GM21529 (cell line): ENCODE data around the gene HIPK2.

Source experiments
- ATAC-seq: cut with Tn5 transposase; IDR thresholded peaks from one replicate; pipeline ENCODE4 v1.9.1; 2021; ENCODE audit not compliant: unreplicated experiment

Gene HIPK2

GRCh38 chr7:139600306-139600705, 177.5 kb downstream of the HIPK2 start:
- no peak for ATAC-seq

- ATAC-seq, result no peak
These were observed 179.2 kb downstream of the HIPK2 start for GRCh38 chr7:139598642-139599041.

DNA sequence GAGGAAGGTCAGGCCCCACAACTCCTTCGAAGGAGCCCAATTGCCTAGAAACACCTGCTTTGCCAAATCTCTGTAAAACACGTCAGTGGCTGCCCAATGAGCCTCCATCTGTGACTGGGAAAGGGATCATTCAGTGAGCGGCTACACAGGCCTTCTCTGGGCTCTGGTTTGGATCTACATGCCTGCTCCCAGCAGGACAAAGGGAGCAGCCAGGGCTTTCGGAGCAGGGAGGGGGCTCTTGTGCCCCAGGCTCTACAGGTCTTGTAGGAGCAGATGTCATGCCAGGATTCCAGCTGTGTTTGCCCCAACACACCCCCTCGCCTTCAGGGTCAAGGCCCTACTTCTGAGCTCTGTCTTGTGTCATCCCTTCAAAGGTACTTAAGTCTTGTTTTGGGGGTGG, 180.8 kb downstream of the HIPK2 start:
- ATAC-seq, result no peak

- ATAC-seq, result no peak
These were observed 181.2 kb downstream of the HIPK2 start for GRCh38 chr7:139596626-139597025.

DNA sequence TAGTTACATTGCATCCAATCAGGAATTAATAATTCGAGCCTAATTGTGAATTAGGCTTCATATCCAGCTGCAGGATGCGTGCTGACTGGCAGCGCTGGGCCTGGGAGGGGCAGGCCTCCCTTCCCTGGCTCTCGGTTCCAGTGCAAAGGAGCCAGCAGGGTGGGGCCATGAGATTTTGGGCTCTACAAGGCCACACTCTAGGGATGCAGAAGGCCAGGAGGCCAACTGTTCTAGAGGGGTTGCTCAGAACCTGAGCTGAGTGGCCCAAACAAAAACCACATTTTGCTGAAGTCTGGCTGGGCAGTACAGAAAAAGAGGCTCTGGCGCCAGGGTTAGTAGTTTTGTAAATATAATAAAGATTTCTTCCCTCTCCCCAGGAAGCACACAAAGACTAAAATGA, 182.0 kb downstream of the HIPK2 start:
- ATAC-seq, result no peak

DNA sequence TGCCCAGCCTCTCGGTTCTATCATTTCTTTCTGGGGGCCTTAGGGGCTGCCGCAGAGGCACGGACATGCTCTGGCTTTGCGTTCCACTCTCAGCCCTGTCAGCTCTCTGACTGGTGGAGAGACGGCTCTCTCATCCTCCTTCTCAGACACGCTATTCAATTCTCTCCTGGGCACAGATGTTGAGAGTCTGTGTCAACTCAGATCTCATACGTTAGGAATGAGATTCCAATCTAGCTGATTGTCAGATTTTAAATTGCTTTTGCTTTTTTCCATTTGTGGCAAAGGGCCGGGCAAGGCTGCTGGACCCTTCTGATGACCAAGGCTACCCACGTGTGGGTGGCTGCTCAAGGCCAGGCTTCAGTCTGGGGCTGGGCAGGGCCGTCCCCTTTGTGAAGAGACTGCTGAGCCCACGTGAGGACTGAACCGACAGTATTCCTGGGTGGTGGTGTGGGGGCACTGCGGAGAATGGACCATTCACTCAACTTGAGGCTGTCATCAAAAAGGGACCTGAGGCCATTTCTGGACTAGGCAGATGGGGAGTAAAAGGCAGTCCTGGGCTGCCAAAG, 182.8 kb downstream of the HIPK2 start:
- no peak for ATAC-seq

- ATAC-seq, result no peak
These were observed 183.7 kb downstream of the HIPK2 start for GRCh38 chr7:139594090-139594489.

DNA sequence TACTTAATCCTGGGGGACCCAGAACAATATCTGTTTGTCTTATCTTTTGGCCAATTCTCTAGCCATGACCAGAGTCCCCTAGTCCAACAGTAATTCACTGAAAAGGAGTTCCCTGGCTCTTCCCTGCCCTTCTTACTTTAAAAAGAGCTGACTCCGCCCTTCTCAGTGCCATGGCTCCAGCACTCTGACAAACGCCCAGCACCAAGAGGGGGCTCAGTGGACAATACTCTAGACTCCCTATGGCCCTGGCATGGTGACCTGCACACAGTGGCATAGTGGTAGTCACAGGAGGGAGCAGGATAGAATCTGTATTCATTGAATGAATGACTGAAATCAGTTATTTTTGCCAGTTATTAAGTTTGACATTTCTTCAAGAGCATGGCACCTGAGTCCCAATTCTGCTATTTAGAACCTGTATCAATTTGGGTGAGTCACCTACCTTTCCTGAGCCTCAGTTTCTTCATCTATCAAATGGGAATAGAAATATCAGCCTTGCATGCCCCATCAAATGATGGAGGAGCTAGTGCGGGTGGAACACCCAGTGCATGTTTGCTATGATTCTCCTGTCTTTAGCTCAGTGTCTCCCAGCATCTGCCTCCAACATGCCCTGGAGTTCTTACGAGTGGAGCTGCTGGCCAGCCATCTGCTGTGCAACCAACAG, 184.9 kb downstream of the HIPK2 start:
- ATAC-seq, result no peak

GRCh38 chr7:139591550-139592195, 186.1 kb downstream of the HIPK2 start:
- ATAC-seq, result no peak

DNA sequence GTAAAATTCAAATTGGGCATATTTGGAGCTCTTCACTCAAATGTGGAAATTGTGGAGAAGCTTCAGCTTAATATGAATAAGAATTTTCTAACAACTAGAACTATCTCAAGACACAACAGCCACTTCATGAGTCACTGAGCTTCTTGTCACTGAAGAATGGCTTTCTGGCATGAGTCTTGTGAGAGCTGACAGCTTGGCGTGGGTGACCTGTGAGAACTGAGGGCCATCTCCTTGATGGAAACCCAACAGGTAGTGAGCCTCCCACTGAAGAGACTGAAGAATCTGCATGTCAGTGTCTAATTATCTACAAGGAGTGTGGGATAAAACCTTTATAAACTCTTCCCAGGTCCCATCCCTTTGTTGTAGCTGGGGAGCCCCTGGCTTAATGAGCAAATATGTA, 188.3 kb downstream of the HIPK2 start:
- no peak for ATAC-seq

DNA sequence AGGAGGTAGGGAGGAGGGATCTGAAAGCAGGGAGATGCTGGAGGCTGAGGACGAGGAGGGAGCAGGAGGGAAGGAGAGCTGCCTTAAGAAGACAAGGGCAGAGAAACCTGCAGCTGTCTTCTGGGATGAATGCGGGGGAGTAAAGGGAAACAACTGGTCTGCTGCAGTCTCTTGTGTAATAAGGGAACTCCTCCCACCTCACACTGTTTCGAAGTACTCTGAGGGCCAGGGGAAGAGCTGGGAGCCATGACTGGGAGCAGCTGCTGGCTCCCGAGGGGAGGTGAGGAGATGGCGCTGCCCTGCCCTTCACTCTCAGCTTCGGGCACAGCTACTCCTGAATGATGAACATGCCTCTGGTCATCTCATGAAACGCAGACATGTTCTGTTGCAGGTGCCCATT, 189.2 kb downstream of the HIPK2 start:
- ATAC-seq, result no peak

DNA sequence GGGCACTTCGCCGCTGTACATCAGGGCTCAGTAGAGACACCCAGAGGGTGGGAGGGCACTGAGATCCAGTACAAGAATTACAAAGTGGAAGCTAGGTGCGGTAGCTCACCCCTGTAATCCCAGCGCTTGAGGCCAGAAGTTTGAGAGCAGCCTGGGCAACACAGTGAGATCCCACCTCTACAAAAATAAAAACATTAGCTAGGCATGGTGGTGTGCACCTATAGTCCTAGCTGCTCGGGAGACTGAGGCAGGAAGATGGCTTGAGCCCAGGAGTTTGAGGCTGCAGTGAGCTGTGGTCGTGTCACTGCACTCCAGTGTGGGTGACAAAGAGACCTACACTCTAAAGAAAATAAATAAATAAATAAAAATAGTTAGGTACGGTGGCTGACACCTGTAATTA, 190.3 kb downstream of the HIPK2 start:
- no peak for ATAC-seq

- no peak for ATAC-seq
These were observed 191.5 kb downstream of the HIPK2 start for GRCh38 chr7:139586286-139586685.

DNA sequence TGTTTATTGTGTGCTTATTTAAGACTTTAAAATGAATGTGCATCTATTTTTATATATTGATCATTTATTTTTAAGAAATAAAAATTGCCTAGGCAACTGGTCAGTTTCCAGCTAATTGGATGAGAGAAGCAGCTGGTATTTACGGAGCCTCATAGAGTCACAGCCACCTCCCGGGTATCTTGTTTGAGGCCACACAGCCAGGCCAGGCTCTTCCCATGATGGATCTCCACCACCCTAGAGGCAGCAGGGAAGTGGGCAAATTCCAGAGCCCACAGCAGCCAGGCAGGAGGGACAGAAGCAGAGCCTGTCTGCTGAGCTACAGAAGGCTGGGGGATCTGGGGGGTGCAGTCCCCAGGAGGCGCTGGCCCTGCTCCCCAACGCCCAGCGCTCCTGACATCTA, 192.8 kb downstream of the HIPK2 start:
- no peak for ATAC-seq

DNA sequence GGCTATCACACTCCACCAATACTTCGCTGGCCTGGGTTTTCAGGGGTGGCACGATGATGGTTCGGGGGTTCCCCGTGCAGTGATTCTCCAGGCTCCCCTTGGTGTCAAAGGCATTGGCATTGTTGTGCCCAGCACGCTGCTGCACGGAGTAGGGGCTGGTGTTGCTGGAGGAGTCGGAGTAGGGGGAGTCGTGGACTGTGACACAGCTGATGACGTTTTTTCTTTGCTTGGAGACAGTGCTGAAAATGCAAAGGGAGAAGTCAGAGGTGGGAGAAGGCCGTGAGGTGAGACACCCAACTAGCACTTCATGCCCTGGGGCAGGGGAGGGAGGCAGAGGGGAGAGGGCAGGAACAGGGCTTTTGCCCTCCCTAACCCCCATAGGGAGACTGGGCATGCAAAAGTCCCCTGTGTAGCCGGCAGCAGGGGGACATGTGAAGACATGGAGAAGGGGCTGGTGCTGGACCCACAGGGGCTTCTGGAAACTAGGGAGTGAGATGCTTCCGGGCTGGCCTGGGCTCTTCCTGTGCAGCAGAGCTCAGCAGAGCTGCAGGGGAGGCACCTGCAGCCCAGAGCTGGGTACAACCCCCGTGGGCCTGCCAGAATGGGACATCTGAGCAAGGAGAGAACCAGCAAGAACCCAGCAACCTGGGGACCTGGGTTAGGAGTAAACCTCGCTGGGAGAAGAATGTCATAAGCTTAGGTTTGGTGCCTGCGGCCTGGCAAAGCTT, 193.8 kb downstream of the HIPK2 start:
- no peak for ATAC-seq

- ATAC-seq, result no peak
These were observed 195.1 kb downstream of the HIPK2 start for GRCh38 chr7:139582671-139583155.

- no peak for ATAC-seq
These were observed 195.6 kb downstream of the HIPK2 start for GRCh38 chr7:139582130-139582650.

- ATAC-seq, result no peak
These were observed 197.4 kb downstream of the HIPK2 start for GRCh38 chr7:139580435-139580834.

- ATAC-seq, result no peak
These were observed 201.4 kb downstream of the HIPK2 start for GRCh38 chr7:139576179-139576973.

DNA sequence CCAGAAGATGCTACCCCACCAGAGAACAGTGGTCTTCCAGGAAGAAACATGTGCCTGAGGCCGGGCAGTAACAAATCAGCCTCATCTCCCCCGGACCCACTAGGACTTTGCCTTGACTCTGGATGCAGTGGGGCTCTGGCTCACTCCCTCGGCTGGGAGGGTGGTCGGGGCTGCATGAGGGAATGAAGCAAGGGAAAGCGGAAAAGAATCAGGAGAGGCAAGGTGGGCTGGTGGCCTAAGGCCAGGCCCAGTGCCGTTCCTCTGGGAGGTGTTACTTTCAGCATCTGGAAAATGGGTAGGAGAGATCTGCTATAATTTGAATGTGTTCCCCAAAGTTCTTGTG, 202.5 kb downstream of the HIPK2 start:
- ATAC-seq, result no peak
